HEK293T (cell line): ENCODE results near the gene VSTM5.
A peak's percentile ranks its signal among the peaks of the same experiment; 100 is the strongest.
"Not testable (repeated sequence)": the region's sequence is repeated elsewhere in the genome, so short reads cannot be mapped to it uniquely, and the experiment has no call there.

Experiments used
- CTCF ChIA-PET: fragments of 350-600 bp; formaldehyde crosslinking; extraction: SDS; loops from one replicate; lab custom pipeline; 2021; ENCODE audit warnings: antibody characterized with exemption, inconsistent platforms; lab: Yijun Ruan, JAX
- POLR2A ChIA-PET: fragments of 350-600 bp; formaldehyde crosslinking; extraction: SDS; loops from one replicate; lab custom pipeline; 2020; ENCODE audit warnings: antibody characterized with exemption, inconsistent platforms; lab: Yijun Ruan, JAX
- DNase-seq: peaks from one replicate; pipeline ENCODE4 v3.0.0; 2012; ENCODE audit warnings: mixed read lengths; ENCODE audit errors: extremely low spot score
- ARNT ChIP-seq: fragments of 450-650 bp; IDR thresholded peaks from 2 replicates; pipeline ENCODE4 v1.6.1; 2017; ENCODE audit warnings: mild to moderate bottlenecking
- BHLHE40 ChIP-seq: fragments of 450-650 bp; IDR thresholded peaks from 2 replicates; pipeline ENCODE4 v1.6.1; 2016; ENCODE audit warnings: mild to moderate bottlenecking, moderate library complexity, borderline replicate concordance
- CTBP1 ChIP-seq: fragments of 450-650 bp; IDR thresholded peaks from 2 replicates; pipeline ENCODE4 v1.6.1; 2016; ENCODE audit warnings: borderline replicate concordance
- ELF4 ChIP-seq: fragments of 450-650 bp; IDR thresholded peaks from 2 replicates; pipeline ENCODE4 v1.6.1; 2017; ENCODE audit warnings: antibody characterized with exemption
- FOXA1 ChIP-seq: fragments of 450-650 bp; IDR thresholded peaks from 2 replicates; pipeline ENCODE4 v1.6.1; 2016; ENCODE audit warnings: mild to moderate bottlenecking
- FOXK2 ChIP-seq: fragments of 450-650 bp; IDR thresholded peaks from 2 replicates; pipeline ENCODE4 v1.6.1; 2016; ENCODE audit warnings: mild to moderate bottlenecking
- FOXM1 ChIP-seq: fragments of 450-650 bp; IDR thresholded peaks from 2 replicates; pipeline ENCODE4 v1.6.1; 2017; ENCODE audit warnings: mild to moderate bottlenecking, borderline replicate concordance
- HDGF ChIP-seq: fragments of 450-650 bp; IDR thresholded peaks from 2 replicates; pipeline ENCODE4 v1.6.1; 2017; ENCODE audit warnings: antibody characterized with exemption, borderline replicate concordance
- L3MBTL2 ChIP-seq: fragments of 450-650 bp; conservative IDR thresholded peaks from 2 replicates; pipeline ENCODE4 v1.6.1; 2016; ENCODE audit warnings: mild to moderate bottlenecking
- LEF1 ChIP-seq: fragments of 450-650 bp; IDR thresholded peaks from 2 replicates; pipeline ENCODE4 v1.6.1; 2017; ENCODE audit warnings: mild to moderate bottlenecking, borderline replicate concordance
- NFRKB ChIP-seq: fragments of 450-650 bp; IDR thresholded peaks from 2 replicates; pipeline ENCODE4 v1.6.1; 2016; ENCODE audit warnings: mild to moderate bottlenecking, moderate library complexity
- SP1 ChIP-seq: fragments of 450-650 bp; IDR thresholded peaks from 2 replicates; pipeline ENCODE4 v1.6.1; 2017
- SUZ12 ChIP-seq: fragments of 450-650 bp; IDR thresholded peaks from 2 replicates; pipeline ENCODE4 v1.6.1; 2016; ENCODE audit warnings: mild to moderate bottlenecking
- TARDBP ChIP-seq: fragments of 450-650 bp; IDR thresholded peaks from 2 replicates; pipeline ENCODE4 v1.6.1; 2016
- ZNF384 ChIP-seq: fragments of 450-650 bp; IDR thresholded peaks from 2 replicates; pipeline ENCODE4 v1.6.1; 2016
- TF ChIP-seq, protein P1 (sequence below): fragments of 450-650 bp; IDR thresholded peaks from 2 replicates; pipeline ENCODE4 v1.6.1; 2016

The VSTM5 gene

DNA sequence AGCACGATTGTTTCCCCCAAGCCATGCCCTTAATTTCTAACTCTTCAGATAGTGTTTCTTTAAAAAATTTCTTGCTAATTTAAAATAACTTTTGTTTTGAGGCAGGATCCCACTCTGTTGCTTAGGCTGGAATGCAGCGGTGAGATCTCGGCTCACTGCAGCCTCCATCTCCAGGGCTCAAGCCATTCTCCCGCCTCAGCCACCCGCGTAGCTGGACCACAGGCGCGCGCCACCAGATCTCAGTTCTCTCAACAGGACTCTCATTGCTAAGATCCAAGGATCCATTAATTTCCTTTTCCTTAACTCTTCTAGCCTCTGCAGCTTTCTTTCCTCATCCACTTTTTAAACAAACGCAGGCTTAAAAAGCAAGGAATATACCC is 66.7 kb downstream of the VSTM5 start:
- ChIA-PET CTCF (interaction anchor here (0.6 to 0.9 kb wide), 2 partner anchors 11 to 48 kb away, joined by 3 read pairs; no protein-coding TSS in a partner anchor), POLR2A (interaction anchor here (0.7 to 5.9 kb wide), 30 partner anchors 8 to 1419 kb away, joined by 3 to 119 read pairs (median 4); partner anchors contain the start of genes C11orf54, CEP295, PANX1 and TAF1D)
- TF ChIP-seq SP1 = no peak
- TF ChIP-seq L3MBTL2 = peak; percentile 83
- TF ChIP-seq ELF4 = no peak
- no peak for TF ChIP-seq SUZ12
- no peak for TF ChIP-seq FOXM1
- TF ChIP-seq FOXA1 = no peak
- DNase-seq = no peak

DNA sequence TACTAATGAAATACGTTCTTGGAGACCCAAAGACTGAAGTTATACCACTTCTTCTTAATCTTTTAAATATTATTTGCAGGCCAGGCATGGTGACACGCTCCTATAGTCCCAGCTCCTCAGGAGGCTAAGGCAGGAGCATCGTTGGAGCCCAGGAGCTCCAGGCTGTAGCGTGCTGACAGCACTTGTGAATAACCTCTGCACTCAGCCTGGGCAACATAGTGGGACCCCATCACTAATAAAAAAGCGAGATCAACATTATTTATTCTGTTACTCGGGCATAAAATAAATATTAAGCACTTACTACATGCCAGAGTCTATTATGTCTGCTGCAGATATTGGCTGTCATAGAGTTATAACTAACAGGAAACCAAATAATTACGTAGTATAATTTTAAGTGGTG is 67.1 kb downstream of the VSTM5 start:
- POLR2A ChIA-PET = interaction anchor here (0.9 to 5.9 kb wide), 10 partner anchors 11 to 585 kb away, joined by 3 to 119 read pairs (median 4); partner anchors contain the start of genes C11orf54 and TAF1D
- no peak for TF ChIP-seq SUZ12
- TF ChIP-seq HDGF = no peak
- TF ChIP-seq FOXK2 = no peak
- TF ChIP-seq FOXA1 = no peak
- TF ChIP-seq SP1 = no peak
- TF ChIP-seq FOXM1 = no peak
- TF ChIP-seq, protein P1, sequence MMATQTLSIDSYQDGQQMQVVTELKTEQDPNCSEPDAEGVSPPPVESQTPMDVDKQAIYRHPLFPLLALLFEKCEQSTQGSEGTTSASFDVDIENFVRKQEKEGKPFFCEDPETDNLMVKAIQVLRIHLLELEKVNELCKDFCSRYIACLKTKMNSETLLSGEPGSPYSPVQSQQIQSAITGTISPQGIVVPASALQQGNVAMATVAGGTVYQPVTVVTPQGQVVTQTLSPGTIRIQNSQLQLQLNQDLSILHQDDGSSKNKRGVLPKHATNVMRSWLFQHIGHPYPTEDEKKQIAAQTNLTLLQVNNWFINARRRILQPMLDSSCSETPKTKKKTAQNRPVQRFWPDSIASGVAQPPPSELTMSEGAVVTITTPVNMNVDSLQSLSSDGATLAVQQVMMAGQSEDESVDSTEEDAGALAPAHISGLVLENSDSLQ = no peak
- CTCF ChIA-PET = no interaction called here
- no peak for DNase-seq

DNA sequence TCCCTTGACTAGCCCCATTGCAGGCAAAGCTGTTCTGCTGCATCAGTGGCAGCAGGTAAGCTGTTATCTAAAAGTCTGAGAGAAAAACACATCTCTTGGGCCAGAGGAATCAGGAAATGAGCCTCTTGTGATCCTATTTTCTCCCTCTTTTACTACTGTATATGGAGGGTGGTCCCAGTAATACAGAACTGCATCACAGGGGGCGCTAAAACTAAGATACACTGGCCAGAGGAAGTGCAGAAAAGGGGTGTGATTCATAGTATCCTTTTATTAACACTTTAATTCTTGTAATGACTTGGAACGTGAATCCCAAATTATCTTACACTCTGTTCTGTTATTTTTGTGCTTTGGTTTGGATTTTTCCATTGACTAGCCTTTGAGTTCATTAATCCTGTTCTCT is 75.1 kb downstream of the VSTM5 start:
- ChIA-PET CTCF (interaction anchor here (0.6 kb wide), 1 partner anchor 1190 kb away, joined by 4 read pairs; no protein-coding TSS in a partner anchor), POLR2A (interaction anchor here (1.5 to 2.1 kb wide), 2 partner anchors 9 to 34 kb away, joined by 3 to 7 read pairs; partner anchors contain the start of genes C11orf54, MED17 and TAF1D)
- TF ChIP-seq SP1 (no peak), BHLHE40 (no peak), CTBP1 (no peak), TARDBP (no peak), FOXK2 (no peak), ELF4 (no peak), LEF1 (no peak), FOXA1 (no peak), HDGF (no peak)
- DNase-seq = peak; percentile 27

DNA sequence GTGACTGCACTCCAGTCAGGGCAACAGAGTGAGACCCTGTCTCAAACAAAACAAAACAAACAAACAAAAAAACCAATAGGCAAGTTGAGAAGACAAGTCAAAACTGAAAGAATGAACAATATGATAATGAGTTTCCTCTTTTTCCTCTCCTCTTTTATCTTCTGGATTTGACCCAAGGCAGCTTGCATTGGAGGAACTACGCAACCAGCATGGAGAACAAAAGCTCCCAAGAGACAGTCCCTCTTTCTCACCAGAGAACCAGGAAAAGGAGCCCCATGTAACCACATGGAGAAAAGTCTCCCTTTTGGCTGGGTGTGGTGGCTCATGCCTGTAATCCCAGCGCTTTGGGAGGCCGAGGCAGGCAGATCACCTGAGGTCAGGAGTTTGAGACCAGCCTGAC is 75.9 kb downstream of the VSTM5 start:
- DNase-seq, CTCF ChIA-PET: not testable (repeated sequence)
- POLR2A ChIA-PET = interaction anchor here (1.5 to 2.1 kb wide), 2 partner anchors 10 to 33 kb away, joined by 3 to 7 read pairs; partner anchors contain the start of genes C11orf54, MED17 and TAF1D

DNA sequence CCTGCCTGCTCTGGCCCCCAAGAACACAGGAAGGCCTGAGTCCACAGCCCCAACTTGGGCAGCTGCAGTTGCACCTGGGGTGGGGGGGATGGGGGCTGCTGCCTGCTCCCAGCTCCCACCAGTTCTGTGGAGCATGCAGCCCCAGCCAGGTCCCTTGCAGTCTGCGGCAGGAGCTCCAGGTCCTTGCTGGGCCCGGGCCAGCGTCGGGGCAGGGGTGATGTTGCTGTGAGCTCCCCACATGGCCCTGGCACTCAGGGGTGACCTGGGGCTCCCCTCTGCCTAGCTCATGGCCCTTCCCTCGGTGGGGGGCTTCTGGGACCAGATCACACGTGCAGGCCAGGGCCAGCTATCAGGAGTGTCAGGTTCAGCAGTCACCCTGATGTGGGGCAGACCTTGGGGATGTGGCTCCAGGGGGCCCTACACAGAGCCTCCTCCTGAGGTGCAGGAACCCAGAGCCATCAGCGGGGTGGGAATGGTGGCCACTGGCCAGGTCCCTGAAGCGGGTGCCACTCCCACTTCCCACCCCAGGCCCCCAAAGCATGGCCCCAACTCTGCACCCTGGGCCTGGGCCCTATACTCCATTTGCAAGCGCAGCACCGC is 76.7 kb downstream of the VSTM5 start:
- POLR2A ChIA-PET = interaction anchor here (2.8 kb wide), 1 partner anchor 10 kb away, joined by 19 read pairs; the partner anchor contains the start of gene MED17
- CTCF ChIA-PET = no interaction called here
- TF ChIP-seq LEF1 (no peak), ZNF384 (no peak), HDGF (no peak), FOXM1 (no peak), FOXA1 (no peak), ELF4 (no peak), SP1 (no peak), ARNT (no peak), CTBP1 (no peak), SUZ12 (no peak), TARDBP (no peak), BHLHE40 (no peak), L3MBTL2 (no peak), NFRKB (no peak), FOXK2 (no peak)
- TF ChIP-seq, protein P1 = no peak
- no peak for DNase-seq

DNA sequence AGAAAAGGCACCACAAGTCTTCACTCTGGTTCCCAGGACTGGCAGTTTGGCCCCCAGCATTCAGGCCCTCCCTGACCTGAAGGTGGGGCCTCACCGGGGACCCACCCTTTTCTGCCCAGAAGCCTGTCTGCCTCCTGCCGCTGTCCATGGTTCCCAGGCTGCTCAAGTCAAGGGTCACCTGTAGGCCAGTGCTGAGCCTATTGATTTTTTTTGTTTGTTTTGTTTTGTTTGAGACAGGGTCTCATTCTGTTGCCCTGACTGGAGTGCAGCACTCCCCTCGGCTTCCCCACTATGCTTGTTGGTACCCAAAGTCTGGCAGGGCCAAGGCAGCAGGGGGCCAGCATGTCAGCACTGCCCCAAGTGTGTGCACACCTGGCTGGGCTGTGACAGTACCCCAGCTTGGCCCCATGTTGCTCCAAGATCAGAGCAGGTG is 77.4 kb downstream of the VSTM5 start:
- TF ChIP-seq SUZ12 (no peak), L3MBTL2 (no peak), BHLHE40 (no peak), ARNT (no peak), FOXK2 (no peak), NFRKB (no peak), FOXM1 (no peak), FOXA1 (no peak)
- ChIA-PET CTCF (interaction anchor here (1.1 kb wide), 1 partner anchor 11 kb away, joined by 3 read pairs; the partner anchor contains the start of gene MED17), POLR2A (interaction anchor here (2.8 kb wide), 1 partner anchor 11 kb away, joined by 19 read pairs; the partner anchor contains the start of gene MED17)
- DNase-seq = no peak

DNA sequence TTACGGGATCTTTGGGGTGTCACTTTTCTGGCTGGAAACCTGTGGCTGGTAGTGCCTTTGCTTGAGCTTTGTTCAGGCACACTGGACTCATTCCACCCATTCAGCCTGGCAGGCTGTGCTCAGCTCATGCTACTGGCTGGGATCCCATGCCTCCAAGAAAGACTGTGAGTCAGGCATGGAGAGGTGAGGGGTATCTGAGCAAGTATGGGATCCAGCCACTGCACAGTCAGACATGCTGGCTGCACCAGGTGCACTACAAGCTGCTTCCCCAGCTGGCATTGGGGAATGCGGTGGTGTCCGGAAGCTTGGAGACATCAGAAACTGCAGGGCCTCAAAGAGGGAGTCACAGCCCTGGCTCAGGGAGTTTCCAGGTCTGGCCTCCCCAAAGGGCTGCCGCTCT is 78.3 kb downstream of the VSTM5 start:
- TF ChIP-seq ARNT = no peak
- TF ChIP-seq TARDBP = no peak
- TF ChIP-seq, protein P1 = no peak
- no peak for TF ChIP-seq L3MBTL2
- TF ChIP-seq SP1 = no peak
- no peak for TF ChIP-seq ELF4
- no peak for TF ChIP-seq FOXM1
- TF ChIP-seq NFRKB = no peak
- TF ChIP-seq FOXA1 = no peak
- TF ChIP-seq ZNF384 = no peak
- no peak for TF ChIP-seq SUZ12
- TF ChIP-seq BHLHE40 = no peak
- no peak for TF ChIP-seq FOXK2
- CTCF ChIA-PET = interaction anchor here (1.1 kb wide), 1 partner anchor 12 kb away, joined by 3 read pairs; the partner anchor contains the start of gene MED17
- no peak for DNase-seq
- POLR2A ChIA-PET = interaction anchor here (2.8 kb wide), 1 partner anchor 12 kb away, joined by 19 read pairs; the partner anchor contains the start of gene MED17
